ENCODE results near the gene PIM3.

PIM3 gene

GRCh38 chr22:49997932-49998717, 37.6 kb downstream of the PIM3 start:
- POLR2A ChIA-PET: no interaction called here
- CTCF ChIA-PET: no interaction called here
- no peak for TF ChIP-seq CTCF (IDR thresholded peaks at IDR 0.05; ENCODE audit: control extremely low read depth, extremely low read depth, low read depth, missing control alignments)
- DNase-seq (ENCODE audit: extremely low spot score): peak; percentile 21

- ChIA-PET CTCF (no interaction called here), POLR2A (no interaction called here)
- TF ChIP-seq CTCF (IDR thresholded peaks at IDR 0.05; ENCODE audit: control extremely low read depth, extremely low read depth, low read depth, missing control alignments): no peak
- no peak for DNase-seq (ENCODE audit: extremely low spot score)
Measured at GRCh38 chr22:49998718-49999062, 38.1 kb downstream of the PIM3 start.

- CTCF ChIA-PET: interaction anchor here (0.8 kb wide), 1 partner anchor 31 kb away, joined by 3 read pairs; no protein-coding TSS in a partner anchor
Measured at GRCh38 chr22:49999063-49999945, 38.7 kb downstream of the PIM3 start.

GRCh38 chr22:49999946-50000586, 39.5 kb downstream of the PIM3 start:
- DNase-seq (ENCODE audit: extremely low spot score): no peak
- TF ChIP-seq CTCF (IDR thresholded peaks at IDR 0.05; ENCODE audit: control extremely low read depth, extremely low read depth, low read depth, missing control alignments): no peak
- CTCF ChIA-PET: interaction anchor here (0.8 to 1.8 kb wide), 2 partner anchors 30 to 70 kb away, joined by 3 to 8 read pairs; no protein-coding TSS in a partner anchor
- POLR2A ChIA-PET: no interaction called here

More at GRCh38 chr22:49999063-49999945, 38.7 kb downstream of the PIM3 start:
- POLR2A ChIA-PET: no interaction called here
- peak; percentile 54 for DNase-seq (ENCODE audit: extremely low spot score)
- TF ChIP-seq CTCF (IDR thresholded peaks at IDR 0.05; ENCODE audit: control extremely low read depth, extremely low read depth, low read depth, missing control alignments): no peak

GRCh38 chr22:50000587-50001387, 40.2 kb downstream of the PIM3 start:
- ChIA-PET CTCF (interaction anchor here (1.8 to 2.1 kb wide), 2 partner anchors 7 to 70 kb away, joined by 8 to 9 read pairs; no protein-coding TSS in a partner anchor), POLR2A (no interaction called here)
- DNase-seq (ENCODE audit: extremely low spot score): no peak
- no peak for TF ChIP-seq CTCF (IDR thresholded peaks at IDR 0.05; ENCODE audit: control extremely low read depth, extremely low read depth, low read depth, missing control alignments)
